Esophagus muscularis mucosa (tissue), 4 donors: Measurements from ENCODE around the gene SPECC1.

Experiments used
- EP300 ChIP-seq: sonication (generic); formaldehyde crosslinking; IDR thresholded peaks from one replicate; pipeline ENCODE4 v1.6.1; 2017; ENCODE audit warnings: antibody characterized with exemption
- POLR2A ChIP-seq: fragments of 450-650 bp; IDR thresholded peaks from one replicate; pipeline ENCODE4 v1.6.1; 2017; ENCODE audit warnings: antibody characterized with exemption, moderate library complexity, mild to moderate bottlenecking, low read depth
- POLR2AphosphoS5 ChIP-seq, 2 donors: sonication (generic); formaldehyde crosslinking; IDR thresholded peaks; one replicate each; pipeline ENCODE4 v1.6.1; 2017; ENCODE audit warnings: antibody characterized with exemption in 2 of 2
- TF ChIP-seq, protein P1 (sequence below), 3 experiments: fragments of 200-600 bp in 2 of 3; fragments of 450-650 bp in 1 of 3; sonication (generic) in 2 of 3; IDR thresholded peaks; one replicate each; pipeline ENCODE4 v1.5.1; 2017 to 2019; ENCODE audit warnings: antibody characterized with exemption in 3 of 3, mild to moderate bottlenecking in 2 of 3, moderate library complexity in 1 of 3

DNA sequence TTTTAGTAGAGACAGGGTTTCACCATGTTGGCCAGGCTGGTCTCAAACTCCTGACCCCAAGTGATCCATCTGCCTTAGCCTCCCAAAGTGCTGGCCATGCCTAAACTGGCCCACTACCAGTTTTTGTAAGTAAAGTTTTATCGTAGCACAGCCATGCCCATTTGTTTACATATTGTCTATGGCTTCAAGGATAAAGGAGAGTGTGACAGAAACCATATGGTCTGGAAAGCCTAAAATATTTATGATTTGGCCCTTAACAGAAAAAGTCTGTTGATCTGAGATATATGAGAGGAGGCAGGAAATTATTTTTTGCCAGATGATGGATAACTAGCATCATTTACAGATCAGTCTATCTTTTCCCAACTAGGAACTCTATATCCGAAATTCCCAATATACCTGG, 36.0 kb upstream of the SPECC1 start:
- no peak for TF ChIP-seq POLR2AphosphoS5 (IDR thresholded peaks at IDR 0.05)
- TF ChIP-seq, protein P1, sequence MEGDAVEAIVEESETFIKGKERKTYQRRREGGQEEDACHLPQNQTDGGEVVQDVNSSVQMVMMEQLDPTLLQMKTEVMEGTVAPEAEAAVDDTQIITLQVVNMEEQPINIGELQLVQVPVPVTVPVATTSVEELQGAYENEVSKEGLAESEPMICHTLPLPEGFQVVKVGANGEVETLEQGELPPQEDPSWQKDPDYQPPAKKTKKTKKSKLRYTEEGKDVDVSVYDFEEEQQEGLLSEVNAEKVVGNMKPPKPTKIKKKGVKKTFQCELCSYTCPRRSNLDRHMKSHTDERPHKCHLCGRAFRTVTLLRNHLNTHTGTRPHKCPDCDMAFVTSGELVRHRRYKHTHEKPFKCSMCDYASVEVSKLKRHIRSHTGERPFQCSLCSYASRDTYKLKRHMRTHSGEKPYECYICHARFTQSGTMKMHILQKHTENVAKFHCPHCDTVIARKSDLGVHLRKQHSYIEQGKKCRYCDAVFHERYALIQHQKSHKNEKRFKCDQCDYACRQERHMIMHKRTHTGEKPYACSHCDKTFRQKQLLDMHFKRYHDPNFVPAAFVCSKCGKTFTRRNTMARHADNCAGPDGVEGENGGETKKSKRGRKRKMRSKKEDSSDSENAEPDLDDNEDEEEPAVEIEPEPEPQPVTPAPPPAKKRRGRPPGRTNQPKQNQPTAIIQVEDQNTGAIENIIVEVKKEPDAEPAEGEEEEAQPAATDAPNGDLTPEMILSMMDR (IDR thresholded peaks at IDR 0.05), result no peak
- no peak for TF ChIP-seq POLR2A
- TF ChIP-seq EP300, result no peak
